Measurements from ENCODE around the gene M1AP.
A peak's percentile ranks its signal among the peaks of the same experiment; 100 is the strongest.

Gene M1AP

GRCh38 chr2:74516650-74517049 is 131.5 kb downstream of the M1AP start:
- no peak for DNase-seq

GRCh38 chr2:74515981-74516633 is 132.0 kb downstream of the M1AP start:
- DNase-seq = peak; percentile 57

GRCh38 chr2:74515271-74515980 is 132.7 kb downstream of the M1AP start:
- no peak for DNase-seq

GRCh38 chr2:74514368-74515270 is 133.5 kb downstream of the M1AP start, which contains the start of gene TLX2:
Gene TLX2, plus strand, starts transcription at chr2:74514450. Its CDS starts 357 bp downstream, at chr2:74514807.
- no peak for DNase-seq

GRCh38 chr2:74513605-74514367 is 134.3 kb downstream of the M1AP start:
- DNase-seq = no peak

GRCh38 chr2:74512744-74513604 is 135.2 kb downstream of the M1AP start:
- DNase-seq = no peak

- DNase-seq = no peak
Measured at GRCh38 chr2:74511104-74511989, 136.8 kb downstream of the M1AP start.

GRCh38 chr2:74510272-74510671 is 137.9 kb downstream of the M1AP start:
- DNase-seq = no peak

- DNase-seq = peak; percentile 87
Measured at GRCh38 chr2:74507926-74508520, 140.1 kb downstream of the M1AP start.

All from fibroblast of skin of abdomen (primary cell).